Activated CD8-positive, alpha-beta memory T cell treated with anti-CD3 and anti-CD28 coated beads, Interleukin-2, amount 10 ng/mL, durations not matched to agents 7 days and 5 days (primary cell): ENCODE measurements around the gene AHNAK2. TPM values are rescaled to one million over a fixed set of nuclear protein-coding genes. Genes with fewer than 3 reads are reported as not detected.

Experiments
- ATAC-seq: fragments of 150-1000 bp; cut with Tn5 transposase; one replicate; pipeline ENCODE4 v1.10.0; 2021; ENCODE audit warnings: moderate library complexity
- CTCF ChIA-PET: fragments of 350-600 bp; sonication (Branson Sonifier 250); formaldehyde crosslinking; loops from one replicate; lab custom pipeline; 2021; ENCODE audit warnings: antibody characterized with exemption; lab: Charles Lee
- DNase-seq: peaks from one replicate; pipeline ENCODE4 v3.0.0-alpha.2; 2020
- H3K27ac Mint-ChIP-seq: one replicate; pipeline ENCODE4 v1.8.0; 2021; ENCODE audit warnings: mild to moderate bottlenecking, mixed read lengths
- H3K27me3 Mint-ChIP-seq: one replicate; pipeline ENCODE4 v1.8.0; 2021; ENCODE audit warnings: mixed read lengths
- H3K36me3 Mint-ChIP-seq: one replicate; pipeline ENCODE4 v1.8.0; 2021; ENCODE audit warnings: mild to moderate bottlenecking, mixed read lengths
- H3K4me1 Mint-ChIP-seq: one replicate; pipeline ENCODE4 v1.8.0; 2021; ENCODE audit warnings: mixed read lengths
- H3K4me3 Mint-ChIP-seq: one replicate; pipeline ENCODE4 v1.8.0; 2021; ENCODE audit warnings: mild to moderate bottlenecking, moderate library complexity, mixed read lengths
- H3K9me3 Mint-ChIP-seq: one replicate; pipeline ENCODE4 v1.8.0; 2022; ENCODE audit warnings: low read depth, mixed read lengths
- total RNA-seq, 2 experiments: library from RNA; stranded (reverse); gene quantifications; one replicate each; pipeline ENCODE4 v1.2.3, GENCODE V29; 2021

AHNAK2 gene
- total RNA-seq, 2 experiments from 2014 or later = not detected

- CTCF ChIA-PET = interaction anchor here (1.3 kb wide), 1 partner anchor 55 kb away, joined by 4 read pairs; no protein-coding TSS in a partner anchor
- peaks cover 4% of the 10 kb centered on the region for H3K4me1 Mint-ChIP-seq
- no peak overlapping the region for H3K4me3 Mint-ChIP-seq
- ATAC-seq = no peak
- no peak for DNase-seq
- H3K36me3 Mint-ChIP-seq = no peaks in the 10 kb centered on the region
- H3K27ac Mint-ChIP-seq = no peak overlapping the region
- peaks cover 3% of the 10 kb centered on the region for H3K27me3 Mint-ChIP-seq
- no peaks in the 10 kb centered on the region for H3K9me3 Mint-ChIP-seq
Observed at GRCh38 chr14:104989951-104990303, 11.8 kb upstream of the AHNAK2 start.

GRCh38 chr14:104989236-104989950 lies 11.2 kb upstream of the AHNAK2 start:
- H3K36me3 Mint-ChIP-seq = no peaks in the 10 kb centered on the region
- DNase-seq = no peak
- H3K4me3 Mint-ChIP-seq = no peak overlapping the region
- no peak overlapping the region for H3K27ac Mint-ChIP-seq
- peaks cover 5% of the 10 kb centered on the region for H3K4me1 Mint-ChIP-seq
- H3K27me3 Mint-ChIP-seq = peaks cover 3% of the 10 kb centered on the region
- CTCF ChIA-PET = no interaction called here
- no peak for ATAC-seq
- H3K9me3 Mint-ChIP-seq = no peaks in the 10 kb centered on the region

GRCh38 chr14:104986487-104987164 lies 8.5 kb upstream of the AHNAK2 start:
- peak overlapping the region; percentile 52 for H3K4me3 Mint-ChIP-seq
- no peak overlapping the region for H3K27ac Mint-ChIP-seq
- no peak for ATAC-seq

GRCh38 chr14:104985675-104986486 lies 7.7 kb upstream of the AHNAK2 start, which contains the start of gene CLBA1:
Gene CLBA1, plus strand, starts transcription at chr14:104985788. Its CDS starts 644 bp downstream, at chr14:104986432.
- peaks cover 3% of the 10 kb centered on the region for H3K27me3 Mint-ChIP-seq
- peak within 1 kb of the TSS; percentile 52 for H3K4me3 Mint-ChIP-seq
- H3K36me3 Mint-ChIP-seq = no peaks in the 10 kb centered on the region
- DNase-seq = peak; percentile 93
- H3K4me1 Mint-ChIP-seq = peaks cover 5% of the 10 kb centered on the region
- ATAC-seq = peak; percentile 93
- H3K9me3 Mint-ChIP-seq = no peaks in the 10 kb centered on the region
- H3K27ac Mint-ChIP-seq = peak within 1 kb of the TSS; percentile 58
- CTCF ChIA-PET = interaction anchor here (1.0 to 6.0 kb wide), 9 partner anchors 12 to 160 kb away, joined by 3 to 69 read pairs (median 5); no protein-coding TSS in a partner anchor

More at GRCh38 chr14:104986487-104987164, 8.5 kb upstream of the AHNAK2 start:
- no peak for DNase-seq
- Mint-ChIP-seq H3K9me3 (no peaks in the 10 kb centered on the region), H3K27me3 (peaks cover 3% of the 10 kb centered on the region), H3K4me1 (peaks cover 5% of the 10 kb centered on the region), H3K36me3 (no peaks in the 10 kb centered on the region)
- CTCF ChIA-PET = interaction anchor here (1.0 to 4.2 kb wide), 4 partner anchors 13 to 104 kb away, joined by 4 to 30 read pairs (median 6); no protein-coding TSS in a partner anchor

- no peak for DNase-seq
- no peaks in the 10 kb centered on the region for H3K36me3 Mint-ChIP-seq
- ATAC-seq = no peak
- CTCF ChIA-PET = interaction anchor here (1.2 to 6.0 kb wide), 6 partner anchors 10 to 106 kb away, joined by 3 to 69 read pairs (median 5); no protein-coding TSS in a partner anchor
- H3K27me3 Mint-ChIP-seq = peaks cover 11% of the 10 kb centered on the region
- H3K4me3 Mint-ChIP-seq = peak overlapping the region; percentile 7
- peaks cover 5% of the 10 kb centered on the region for H3K4me1 Mint-ChIP-seq
- H3K9me3 Mint-ChIP-seq = no peaks in the 10 kb centered on the region
- peak overlapping the region; percentile 58 for H3K27ac Mint-ChIP-seq
Observed at GRCh38 chr14:104984056-104984894, 6.1 kb upstream of the AHNAK2 start.

GRCh38 chr14:104983231-104983721 lies 5.1 kb upstream of the AHNAK2 start:
- Mint-ChIP-seq H3K27ac (no peak overlapping the region), H3K36me3 (no peaks in the 10 kb centered on the region), H3K4me3 (no peak overlapping the region), H3K9me3 (no peaks in the 10 kb centered on the region), H3K27me3 (peaks cover 20% of the 10 kb centered on the region), H3K4me1 (peaks cover 5% of the 10 kb centered on the region)
- ATAC-seq (no peak), DNase-seq (no peak)
- CTCF ChIA-PET = interaction anchor here (4.2 to 6.0 kb wide), 2 partner anchors 9 to 62 kb away, joined by 30 to 69 read pairs; no protein-coding TSS in a partner anchor

- Mint-ChIP-seq H3K36me3 (no peaks in the 10 kb centered on the region), H3K9me3 (no peaks in the 10 kb centered on the region), H3K27me3 (peaks cover 22% of the 10 kb centered on the region), H3K4me3 (no peak overlapping the region), H3K27ac (no peak overlapping the region), H3K4me1 (peaks cover 7% of the 10 kb centered on the region)
- DNase-seq (no peak), ATAC-seq (no peak)
- CTCF ChIA-PET = interaction anchor here (4.2 to 6.0 kb wide), 2 partner anchors 9 to 62 kb away, joined by 30 to 69 read pairs; no protein-coding TSS in a partner anchor
Observed at GRCh38 chr14:104982548-104983230, 4.5 kb upstream of the AHNAK2 start.

- H3K9me3 Mint-ChIP-seq = no peaks in the 10 kb centered on the region
- H3K27ac Mint-ChIP-seq = no peak overlapping the region
- ATAC-seq (no peak), DNase-seq (no peak)
- H3K27me3 Mint-ChIP-seq = peaks cover 26% of the 10 kb centered on the region
- H3K4me3 Mint-ChIP-seq = no peak overlapping the region
- H3K36me3 Mint-ChIP-seq = no peaks in the 10 kb centered on the region
- peaks cover 9% of the 10 kb centered on the region for H3K4me1 Mint-ChIP-seq
- CTCF ChIA-PET = interaction anchor here (1.1 to 6.0 kb wide), 2 partner anchors 63 to 105 kb away, joined by 3 to 69 read pairs; no protein-coding TSS in a partner anchor
Observed at GRCh38 chr14:104981699-104982541, 3.7 kb upstream of the AHNAK2 start.

- H3K4me1 Mint-ChIP-seq = peaks cover 10% of the 10 kb centered on the region
- CTCF ChIA-PET = interaction anchor here (1.1 to 6.0 kb wide), 2 partner anchors 64 to 106 kb away, joined by 3 to 69 read pairs; no protein-coding TSS in a partner anchor
- DNase-seq (no peak), ATAC-seq (no peak)
- H3K4me3 Mint-ChIP-seq = no peak overlapping the region
- peaks cover 33% of the 10 kb centered on the region for H3K27me3 Mint-ChIP-seq
- no peaks in the 10 kb centered on the region for H3K9me3 Mint-ChIP-seq
- no peak overlapping the region for H3K27ac Mint-ChIP-seq
- H3K36me3 Mint-ChIP-seq = no peaks in the 10 kb centered on the region
Observed at GRCh38 chr14:104980611-104981531, 2.7 kb upstream of the AHNAK2 start.
